BLaER1 treated with 17β-estradiol and CSF1 and Interleukin-3, amounts not matched to agents 10 nM and 100 nM (cell line): ENCODE results near the gene PTGER4.
A peak's percentile ranks its signal among the peaks of the same experiment; 100 is the strongest.

Source experiments
- H3K27ac ChIP-seq, 11 experiments: shearing (Covaris generic); formaldehyde crosslinking; 2 replicates each; pipeline ENCODE4 v1.8.1; 2022
- H3K27me3 ChIP-seq, 11 experiments: shearing (Covaris generic); formaldehyde crosslinking; 2 replicates each; pipeline ENCODE4 v1.8.1; 2022
- H3K36me3 ChIP-seq, 11 experiments: shearing (Covaris generic); formaldehyde crosslinking; 2 replicates each; pipeline ENCODE4 v1.8.1; 2022
- H3K4me1 ChIP-seq, 10 experiments: shearing (Covaris generic); formaldehyde crosslinking; 2 replicates each; pipeline ENCODE4 v1.8.1; 2022
- H3K4me2 ChIP-seq, 11 experiments: shearing (Covaris generic); formaldehyde crosslinking; 2 replicates each; pipeline ENCODE4 v1.8.1; 2022
- H3K4me3 ChIP-seq, 10 experiments: shearing (Covaris generic); formaldehyde crosslinking; 2 replicates each; pipeline ENCODE4 v1.8.1; 2022
- H3K9ac ChIP-seq, 11 experiments: shearing (Covaris generic); formaldehyde crosslinking; 2 replicates each; pipeline ENCODE4 v1.8.1; 2022
- H3K9me3 ChIP-seq, 11 experiments: shearing (Covaris generic); formaldehyde crosslinking; replicated peaks in 1 of 11; 2 replicates each; pipeline ENCODE4 v1.8.1; 2022
- H4K20me1 ChIP-seq, 11 experiments: shearing (Covaris generic); formaldehyde crosslinking; 2 replicates each; pipeline ENCODE4 v1.8.1; 2022
- Cebpa-rat ChIP-seq, 11 experiments: shearing (Covaris generic); IDR thresholded peaks; 2 replicates each; pipeline ENCODE4 v1.8.1; 2022

Gene PTGER4

DNA sequence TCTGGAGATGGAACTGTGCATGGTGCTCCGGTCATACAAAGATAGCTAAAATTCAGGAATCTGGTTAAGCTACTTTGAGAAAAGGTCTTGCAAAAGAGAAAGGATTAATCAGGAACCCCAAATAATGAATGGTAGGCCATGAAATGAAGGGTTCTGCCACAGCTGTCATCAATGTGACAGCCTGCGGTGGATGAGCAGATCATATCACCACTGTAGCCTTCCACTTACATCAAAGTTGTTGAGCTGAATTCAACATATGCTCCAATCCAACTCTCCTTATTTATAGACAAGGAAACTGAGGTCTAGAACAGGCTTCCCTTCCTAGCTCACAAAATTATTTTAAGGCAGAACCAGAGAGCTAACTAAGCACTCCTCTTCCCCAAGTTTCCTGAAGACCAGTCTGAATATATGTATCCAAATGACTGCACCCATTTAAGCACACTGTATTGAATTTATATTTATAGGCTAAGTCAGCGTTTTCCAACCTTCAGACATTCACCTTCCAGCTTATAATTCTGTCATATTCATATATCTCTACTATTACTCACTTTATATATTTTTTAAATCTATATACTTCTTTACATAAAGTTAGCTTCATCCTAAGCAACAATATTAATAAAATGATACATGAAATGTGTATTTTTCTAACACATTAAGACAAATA, 13.9 kb upstream of the PTGER4 start:
- TF ChIP-seq Cebpa-rat (IDR thresholded peaks at IDR 0.05) = no peak
- no peaks in the 10 kb centered on the region for H4K20me1 ChIP-seq

DNA sequence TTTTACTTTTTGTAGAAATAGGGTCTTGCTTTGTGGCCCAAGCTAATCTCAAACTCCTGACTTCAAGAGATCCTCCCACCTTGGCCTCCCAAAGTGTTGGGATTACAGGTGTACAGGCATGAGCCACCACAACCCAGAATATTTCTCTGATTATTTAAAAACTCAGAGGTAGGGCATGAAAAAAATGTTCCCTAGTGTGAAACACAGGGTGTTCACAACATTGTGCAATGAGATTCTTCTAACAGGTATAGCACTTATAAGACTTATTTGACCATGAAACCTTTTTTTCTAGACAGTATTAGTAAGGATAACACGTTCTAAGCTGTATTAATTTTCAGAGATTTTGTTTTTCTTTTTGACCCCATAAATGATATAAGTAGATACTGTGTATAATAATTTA, 13.1 kb upstream of the PTGER4 start:
- peak overlapping the region in 2 of 11 experiments; percentile 17 to 49; a peak in 1 of 22 replicates for H3K27ac ChIP-seq
- no peaks in the 10 kb centered on the region for H3K27me3 ChIP-seq
- peak overlapping the region in 3 of 11 experiments; percentile 45 to 61 (median 52); a peak in 4 of 22 replicates for H3K4me2 ChIP-seq
- peaks cover 14 to 56% (median 24%) of the 10 kb centered on the region in 10 experiments for H3K4me1 ChIP-seq
- H3K9me3 ChIP-seq = no peaks in the 10 kb centered on the region
- H3K36me3 ChIP-seq = no peaks in the 10 kb centered on the region
- H4K20me1 ChIP-seq = no peaks in the 10 kb centered on the region
- no peak for TF ChIP-seq Cebpa-rat (IDR thresholded peaks at IDR 0.05)
- no peak overlapping the region for H3K9ac ChIP-seq
- H3K4me3 ChIP-seq = no peak overlapping the region

More for the DNA sequence above, 13.9 kb upstream of the PTGER4 start:
- H3K9ac ChIP-seq = no peak overlapping the region
- H3K36me3 ChIP-seq = no peaks in the 10 kb centered on the region
- peaks cover 14 to 50% (median 22%) of the 10 kb centered on the region in 10 experiments for H3K4me1 ChIP-seq
- peak overlapping the region in 1 of 11 experiments; percentile 3; a peak in 2 of 22 replicates for H3K4me2 ChIP-seq
- no peak overlapping the region for H3K4me3 ChIP-seq
- H3K27me3 ChIP-seq = no peaks in the 10 kb centered on the region
- no peak overlapping the region for H3K27ac ChIP-seq
- no peaks in the 10 kb centered on the region for H3K9me3 ChIP-seq

DNA sequence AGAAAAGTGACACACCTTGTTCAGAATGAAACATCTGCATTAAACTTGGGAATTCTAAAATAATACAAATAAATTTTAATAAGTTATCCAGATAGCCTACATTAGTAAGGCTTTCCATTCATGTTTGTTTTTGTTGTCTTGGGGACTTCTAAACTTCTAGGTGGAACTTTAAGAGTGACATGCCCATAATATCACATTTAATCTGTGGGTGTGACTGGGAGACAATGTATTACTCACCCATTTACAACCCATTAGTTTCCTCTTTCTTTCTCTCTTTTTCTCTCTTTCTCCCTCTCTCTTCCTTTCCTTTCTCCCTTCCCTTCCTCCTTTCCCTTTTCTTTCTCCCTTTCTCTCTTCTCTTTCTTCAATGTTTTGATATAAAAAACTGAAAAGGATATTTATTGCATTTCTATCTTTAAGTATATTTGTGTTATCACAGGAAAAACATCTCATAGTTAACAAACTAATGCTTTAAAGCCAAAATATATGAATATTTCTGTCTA, 12.5 kb upstream of the PTGER4 start:
- no peak overlapping the region for H3K9ac ChIP-seq
- peaks cover 19 to 61% (median 29%) of the 10 kb centered on the region in 10 experiments for H3K4me1 ChIP-seq
- no peaks in the 10 kb centered on the region for H3K27me3 ChIP-seq
- H3K36me3 ChIP-seq = no peaks in the 10 kb centered on the region
- H3K4me3 ChIP-seq = no peak overlapping the region
- no peaks in the 10 kb centered on the region for H3K9me3 ChIP-seq
- no peak for TF ChIP-seq Cebpa-rat (IDR thresholded peaks at IDR 0.05)
- no peaks in the 10 kb centered on the region for H4K20me1 ChIP-seq
- H3K27ac ChIP-seq = peak overlapping the region in 2 of 11 experiments; percentile 17 to 49; a peak in 1 of 22 replicates
- peak overlapping the region in 3 of 11 experiments; percentile 45 to 61 (median 46); a peak in 5 of 22 replicates for H3K4me2 ChIP-seq

DNA sequence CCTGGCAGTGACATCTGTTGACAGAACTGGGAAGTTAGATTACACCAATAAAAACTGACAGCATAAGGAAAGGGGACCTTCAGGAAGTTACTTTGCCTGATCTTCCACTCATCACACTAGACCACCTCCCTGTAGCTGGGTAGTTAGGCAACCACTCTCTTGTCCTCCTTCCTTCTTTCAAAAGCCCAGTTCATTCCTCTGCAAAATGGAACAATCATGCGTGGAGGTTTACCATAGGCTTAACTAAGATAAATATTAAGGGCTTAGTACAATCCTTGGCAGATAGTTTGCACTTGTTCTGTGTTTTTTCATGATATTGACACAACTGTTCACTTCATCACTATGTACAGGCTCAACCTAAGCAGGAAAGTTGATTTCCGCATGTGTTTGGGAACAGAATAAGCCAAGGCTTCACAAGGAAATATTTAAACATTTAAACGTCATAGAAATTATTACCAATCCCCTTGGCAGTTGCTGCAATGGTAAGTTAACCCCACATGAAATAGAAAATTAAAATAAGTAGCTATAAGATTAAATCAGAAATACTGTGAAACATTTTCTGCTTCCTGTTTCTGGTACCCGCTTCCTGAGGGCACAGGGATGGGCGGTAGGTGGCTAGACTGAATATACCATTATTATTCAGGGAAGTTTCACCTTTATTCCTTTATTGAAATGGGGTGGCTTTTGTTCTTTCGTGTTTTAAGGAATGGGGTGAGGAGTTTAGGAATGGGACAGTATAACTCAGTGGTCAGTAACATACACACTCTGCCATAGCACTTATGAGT, 9.9 kb upstream of the PTGER4 start:
- H3K4me3 ChIP-seq = no peak overlapping the region
- no peaks in the 10 kb centered on the region for H3K27me3 ChIP-seq
- 0 out of 22 replicates have a peak, but pooled peaks cover 0 to 6% (median 0%) of the 10 kb centered on the region in 11 experiments for H3K9me3 ChIP-seq
- H3K9ac ChIP-seq = no peak overlapping the region; a peak in 1 of 22 replicates
- H3K4me1 ChIP-seq = peaks cover 31 to 87% (median 43%) of the 10 kb centered on the region in 10 experiments
- no peak for TF ChIP-seq Cebpa-rat (IDR thresholded peaks at IDR 0.05)
- H4K20me1 ChIP-seq = no peaks in the 10 kb centered on the region
- H3K4me2 ChIP-seq = peak overlapping the region; percentile 39 to 85 (median 66)
- H3K36me3 ChIP-seq = no peaks in the 10 kb centered on the region
- H3K27ac ChIP-seq = peak overlapping the region in 5 of 11 experiments; percentile 8 to 56 (median 38); a peak in 10 of 22 replicates

DNA sequence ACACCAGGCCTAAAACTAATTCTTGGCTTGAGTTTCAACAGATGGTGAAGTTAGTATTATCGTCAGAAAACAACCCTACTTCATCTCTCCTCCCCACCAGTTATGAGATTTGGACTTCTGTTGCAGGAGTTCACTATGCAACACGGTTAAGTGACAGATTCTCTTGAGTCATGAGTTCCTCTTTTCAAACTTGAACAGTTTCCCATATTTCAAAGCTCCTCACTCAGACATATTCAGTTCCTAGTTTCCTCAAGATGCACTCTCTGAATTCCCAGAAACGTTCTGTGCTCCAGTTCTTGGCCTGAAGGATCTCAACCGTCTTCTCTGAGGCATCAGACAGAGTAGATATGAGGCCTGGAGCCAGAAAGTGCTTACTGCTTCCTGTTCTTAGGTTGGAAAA, 7.3 kb upstream of the PTGER4 start:
- Histone ChIP-seq H3K9ac (peak overlapping the region in 6 of 11 experiments; percentile 58 to 67 (median 62); a peak in 12 of 22 replicates), H3K36me3 (no peaks in the 10 kb centered on the region), H4K20me1 (no peaks in the 10 kb centered on the region), H3K27ac (peak overlapping the region in 9 of 11 experiments; percentile 39 to 81 (median 64); a peak in 18 of 22 replicates), H3K9me3 (0 out of 22 replicates have a peak, but pooled peaks cover 0 to 9% (median 0%) of the 10 kb centered on the region in 11 experiments), H3K4me2 (peak overlapping the region; percentile 11 to 85 (median 51); a peak in 18 of 22 replicates), H3K4me1 (peaks cover 53 to 98% (median 68%) of the 10 kb centered on the region in 10 experiments), H3K4me3 (peak overlapping the region in 2 of 10 experiments; percentile 15 to 20; a peak in 2 of 20 replicates), H3K27me3 (no peaks in the 10 kb centered on the region)
- TF ChIP-seq Cebpa-rat (IDR thresholded peaks at IDR 0.05) = no peak

DNA sequence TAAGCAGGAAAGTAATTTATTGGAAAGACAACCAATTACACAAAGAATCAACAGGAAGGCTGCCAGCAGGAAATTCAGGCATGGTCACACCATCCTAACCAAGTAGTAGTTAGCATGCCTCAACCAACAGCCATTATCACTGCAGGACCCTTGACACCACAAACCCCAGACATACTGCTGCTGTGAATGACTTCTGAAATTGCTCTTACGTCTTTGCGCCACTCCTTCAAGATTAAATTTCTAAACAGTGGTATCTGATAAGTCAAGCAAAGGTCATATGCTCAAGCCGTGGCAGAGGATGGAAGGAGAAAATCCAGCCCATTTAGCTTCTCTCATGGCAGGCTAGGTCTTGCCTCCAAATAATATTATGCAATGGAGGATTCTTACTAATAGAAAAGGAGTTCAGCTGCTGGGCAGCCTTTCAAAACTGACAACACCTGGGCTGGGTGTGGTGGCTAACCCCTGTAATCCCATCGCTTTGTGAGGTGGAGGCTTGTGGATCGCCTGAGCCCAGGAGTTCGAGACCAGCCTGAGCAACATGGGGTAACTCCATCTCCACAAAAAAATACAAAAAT, 5.0 kb upstream of the PTGER4 start:
- H3K4me3 ChIP-seq = no peak overlapping the region
- peak overlapping the region in 7 of 11 experiments; percentile 71 to 95 (median 84); a peak in 12 of 22 replicates for H3K4me2 ChIP-seq
- peaks cover 0 to under 1% (median under 1%) of the 10 kb centered on the region in 11 experiments; a peak in 11 of 22 replicates for H4K20me1 ChIP-seq
- no peak for TF ChIP-seq Cebpa-rat (IDR thresholded peaks at IDR 0.05)
- no peak overlapping the region for H3K9ac ChIP-seq
- peak overlapping the region in 3 of 11 experiments; percentile 91 to 97 (median 96); a peak in 5 of 22 replicates for H3K27ac ChIP-seq
- no peaks in the 10 kb centered on the region for H3K36me3 ChIP-seq
- H3K27me3 ChIP-seq = no peaks in the 10 kb centered on the region
- 0 out of 22 replicates have a peak, but pooled peaks cover 0 to 9% (median 0%) of the 10 kb centered on the region in 11 experiments for H3K9me3 ChIP-seq
- peaks cover 56 to 81% (median 63%) of the 10 kb centered on the region in 10 experiments for H3K4me1 ChIP-seq

DNA sequence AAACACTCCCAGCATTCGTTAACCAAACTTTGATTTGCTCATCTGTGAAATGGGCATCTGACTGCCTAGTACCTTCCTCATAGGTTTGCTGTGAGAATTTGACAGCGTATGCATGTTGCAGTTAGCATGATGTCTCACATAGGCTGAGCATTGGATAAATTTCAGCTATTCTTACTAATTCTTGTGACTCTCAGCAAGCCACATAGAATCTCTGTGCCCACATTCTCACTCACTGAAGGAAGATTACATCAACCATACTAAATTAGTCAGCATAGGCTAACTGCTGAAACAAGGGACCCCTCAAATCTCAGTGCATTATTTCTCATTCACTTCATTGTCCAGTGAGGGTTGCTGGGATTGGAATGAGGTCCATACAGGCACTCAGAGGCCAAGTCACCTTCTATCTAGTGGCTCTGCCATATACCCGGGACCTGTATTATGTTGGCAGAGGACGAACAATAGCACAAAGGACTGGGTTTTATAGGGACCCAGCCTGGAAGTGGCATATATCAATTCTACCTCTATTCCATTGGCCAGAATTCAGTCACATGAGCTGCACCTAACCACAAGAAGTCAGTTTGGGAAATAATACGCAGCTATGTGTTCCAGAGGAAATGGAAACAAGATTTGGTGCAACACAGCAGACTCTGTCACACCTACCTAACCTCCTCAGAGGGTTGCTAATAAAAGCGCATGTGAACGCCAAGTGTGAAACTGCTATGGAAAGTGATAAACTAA, 4.2 kb upstream of the PTGER4 start:
- Histone ChIP-seq H3K4me3 (no peak overlapping the region), H3K27me3 (no peaks in the 10 kb centered on the region; a peak in 1 of 22 replicates), H4K20me1 (peaks cover 8 to 9% (median 8%) of the 10 kb centered on the region in 11 experiments; a peak in 20 of 22 replicates), H3K9me3 (0 out of 22 replicates have a peak, but pooled peaks cover 0 to 9% (median 0%) of the 10 kb centered on the region in 11 experiments), H3K27ac (peak overlapping the region in 9 of 11 experiments; percentile 7 to 98 (median 91); a peak in 16 of 22 replicates), H3K4me2 (peak overlapping the region; percentile 71 to 95 (median 87)), H3K9ac (peak overlapping the region in 4 of 11 experiments; percentile 3 to 99 (median 57); a peak in 5 of 22 replicates), H3K4me1 (peaks cover 48 to 73% (median 55%) of the 10 kb centered on the region in 10 experiments), H3K36me3 (no peaks in the 10 kb centered on the region)
- no peak for TF ChIP-seq Cebpa-rat (IDR thresholded peaks at IDR 0.05)
